Measurements from ENCODE around the gene CCDC187. TPM values are rescaled to one million over a fixed set of nuclear protein-coding genes. Genes with fewer than 3 reads are reported as not detected.

Gene CCDC187
- polyA plus RNA-seq, 10 donors: 0.03 to 0.17 (median 0.06) TPM; not detected in 1

GRCh38 chr9:136225748-136226679, 77.9 kb downstream of the CCDC187 start:
- peak in 2 of 3 donors; percentile 36 to 61 for DNase-seq

- DNase-seq: no peak
Observed at GRCh38 chr9:136225366-136225747, 78.5 kb downstream of the CCDC187 start.

GRCh38 chr9:136223871-136224640, 79.8 kb downstream of the CCDC187 start:
- DNase-seq: no peak

GRCh38 chr9:136222906-136223285, 81.0 kb downstream of the CCDC187 start:
- no peak for DNase-seq

GRCh38 chr9:136222166-136222905, 81.6 kb downstream of the CCDC187 start:
- no peak for DNase-seq

GRCh38 chr9:136220017-136220729, 83.7 kb downstream of the CCDC187 start:
- no peak for DNase-seq

GRCh38 chr9:136219276-136219675, 84.6 kb downstream of the CCDC187 start:
- no peak for DNase-seq

GRCh38 chr9:136218673-136219072, 85.2 kb downstream of the CCDC187 start:
- no peak for DNase-seq

- no peak for DNase-seq
Observed at GRCh38 chr9:136218271-136218670, 85.6 kb downstream of the CCDC187 start.

GRCh38 chr9:136216541-136217244, 87.2 kb downstream of the CCDC187 start:
- no peak for DNase-seq

- no peak for DNase-seq
Observed at GRCh38 chr9:136213733-136214132, 90.2 kb downstream of the CCDC187 start.

GRCh38 chr9:136212345-136212950, 91.4 kb downstream of the CCDC187 start:
- peak in 1 of 3 donors; percentile 20 for DNase-seq

GRCh38 chr9:136211441-136212344, 92.2 kb downstream of the CCDC187 start:
- DNase-seq: no peak

GRCh38 chr9:136211006-136211405, 92.9 kb downstream of the CCDC187 start:
- DNase-seq: no peak

- no peak for DNase-seq
Observed at GRCh38 chr9:136210276-136210675, 93.6 kb downstream of the CCDC187 start.

- DNase-seq: no peak
Observed at GRCh38 chr9:136209786-136210185, 94.1 kb downstream of the CCDC187 start.

GRCh38 chr9:136209232-136209631, 94.7 kb downstream of the CCDC187 start:
- DNase-seq: no peak

- DNase-seq: no peak
Observed at GRCh38 chr9:136208675-136209074, 95.2 kb downstream of the CCDC187 start.

GRCh38 chr9:136207616-136208015, 96.3 kb downstream of the CCDC187 start:
- DNase-seq: no peak
